OCI-LY3 (cell line): Measurements from ENCODE around the gene ADH1A.
"Not testable (repeated sequence)": the region's sequence is repeated elsewhere in the genome, so short reads cannot be mapped to it uniquely, and the experiment has no call there.

Source experiments
- EZH2phosphoT487 ChIP-seq: fragments of 200-600 bp; shearing (Covaris generic); IDR thresholded peaks from 2 replicates; pipeline ENCODE4 v1.6.1; 2018; ENCODE audit warnings: antibody characterized with exemption, mixed run types, low read depth
- TF ChIP-seq, protein P1 (sequence below): fragments of 200-600, 300-600 bp; sonication (generic); IDR thresholded peaks from 2 replicates; pipeline ENCODE4 v1.5.1; 2014; ENCODE audit warnings: antibody characterized with exemption, low read length, low read depth

GRCh38 chr4:99233397-99233796 lies 57.4 kb downstream of the ADH1A start:
- TF ChIP-seq, protein P1, sequence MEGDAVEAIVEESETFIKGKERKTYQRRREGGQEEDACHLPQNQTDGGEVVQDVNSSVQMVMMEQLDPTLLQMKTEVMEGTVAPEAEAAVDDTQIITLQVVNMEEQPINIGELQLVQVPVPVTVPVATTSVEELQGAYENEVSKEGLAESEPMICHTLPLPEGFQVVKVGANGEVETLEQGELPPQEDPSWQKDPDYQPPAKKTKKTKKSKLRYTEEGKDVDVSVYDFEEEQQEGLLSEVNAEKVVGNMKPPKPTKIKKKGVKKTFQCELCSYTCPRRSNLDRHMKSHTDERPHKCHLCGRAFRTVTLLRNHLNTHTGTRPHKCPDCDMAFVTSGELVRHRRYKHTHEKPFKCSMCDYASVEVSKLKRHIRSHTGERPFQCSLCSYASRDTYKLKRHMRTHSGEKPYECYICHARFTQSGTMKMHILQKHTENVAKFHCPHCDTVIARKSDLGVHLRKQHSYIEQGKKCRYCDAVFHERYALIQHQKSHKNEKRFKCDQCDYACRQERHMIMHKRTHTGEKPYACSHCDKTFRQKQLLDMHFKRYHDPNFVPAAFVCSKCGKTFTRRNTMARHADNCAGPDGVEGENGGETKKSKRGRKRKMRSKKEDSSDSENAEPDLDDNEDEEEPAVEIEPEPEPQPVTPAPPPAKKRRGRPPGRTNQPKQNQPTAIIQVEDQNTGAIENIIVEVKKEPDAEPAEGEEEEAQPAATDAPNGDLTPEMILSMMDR, result not testable (repeated sequence)
- not testable (repeated sequence) for TF ChIP-seq EZH2phosphoT487
